Stromal cell of bone marrow (primary cell): Measurements from ENCODE around the gene HTT.

ENCODE experiments used
- DNase-seq: peaks from one replicate; pipeline ENCODE4 v3.0.0-alpha.2; 2012; ENCODE audit warnings: low read depth

Gene HTT

DNA sequence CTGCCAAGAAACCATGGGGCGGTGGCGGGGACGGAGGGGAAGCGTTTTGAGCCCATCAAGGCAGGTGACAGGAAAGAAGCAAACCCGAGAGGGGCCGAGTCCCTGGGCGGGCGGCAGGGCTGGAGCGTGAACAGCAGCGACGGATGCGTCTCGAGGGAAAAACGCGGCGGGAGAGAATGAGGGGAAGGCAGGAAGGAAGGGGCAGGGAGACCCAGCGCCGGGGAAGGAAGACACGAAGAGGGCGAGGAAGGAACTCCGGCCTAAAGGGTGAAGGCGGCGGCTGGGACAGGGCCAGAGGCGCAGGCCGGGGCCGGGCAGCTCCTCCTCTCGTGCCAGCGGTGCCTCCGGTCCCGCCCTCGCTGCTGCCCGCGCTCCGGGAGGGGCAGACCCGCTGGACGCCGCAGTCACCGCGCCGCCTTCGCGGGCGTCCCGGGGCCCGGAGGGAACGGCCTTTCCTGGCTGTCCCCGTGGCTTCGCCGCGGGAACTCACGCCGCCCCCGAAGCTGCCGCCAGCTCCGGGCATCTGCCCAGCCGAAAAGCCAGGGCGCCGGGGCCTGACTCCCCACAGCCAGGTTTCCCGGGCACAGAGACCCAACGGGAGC is 217.6 kb downstream of the HTT start:
- peak; percentile 13 for DNase-seq

GRCh38 chr4:3292571-3293400 is 218.3 kb downstream of the HTT start, which contains the start of gene RGS12:
RGS12 (plus strand) TSS chr4:3293021; CDS start chr4:3316171, 23,150 bp downstream.
- DNase-seq: peak; percentile 85
